K562 (cell line): Measurements from ENCODE around the gene NEU1. TPM values are rescaled to one million over a fixed set of nuclear protein-coding genes. Genes with fewer than 3 reads are reported as not detected.

Source experiments
- ATF1 ChIP-seq, 2 experiments: fragments of 450-650 bp in 1 of 2; IDR thresholded peaks; 2 replicates each; pipeline ENCODE4 v1.6.1; 2016; ENCODE audit warnings: missing compliant biosample characterization in 1 of 2, missing genetic modification characterization in 1 of 2
- BRCA1 ChIP-seq, 2 experiments: fragments of 450-650 bp in 1 of 2; sonication (generic) in 1 of 2; formaldehyde crosslinking in 1 of 2; IDR thresholded peaks; 2 replicates each; pipeline versions ENCODE4 v1.5.0 to v1.6.1; 2017 to 2020; ENCODE audit warnings: mild to moderate bottlenecking in 1 of 2, missing genetic modification reagents in 1 of 2
- ELF1 ChIP-seq: fragments of 200-800 bp; sonication (Bioruptor generic); IDR thresholded peaks from 2 replicates; pipeline ENCODE4 v1.6.1; 2016; ENCODE audit warnings: missing genetic modification characterization, missing compliant biosample characterization
- ESRRB ChIP-seq: fragments of 250-450 bp; sonication (Bioruptor Pico); IDR thresholded peaks from 2 replicates; pipeline ENCODE4 v1.5.0; 2020; ENCODE audit warnings: mild to moderate bottlenecking, moderate library complexity, borderline replicate concordance
- NR2C1 ChIP-seq, 2 experiments: fragments of 450-650 bp; IDR thresholded peaks; 2 replicates each; pipeline ENCODE4 v1.6.1; 2017; ENCODE audit warnings: mild to moderate bottlenecking in 2 of 2, antibody characterized with exemption in 1 of 2, inconsistent platforms in 1 of 2, missing compliant biosample characterization in 1 of 2, missing genetic modification characterization in 1 of 2
- SRSF7 ChIP-seq: fragments of 200-400 bp; formaldehyde crosslinking; optimal IDR thresholded peaks from 2 replicates; pipeline ENCODE3; 2017; ENCODE audit warnings: mild to moderate bottlenecking, low read depth, low read length
- STAT5A ChIP-seq: IDR thresholded peaks from 2 replicates; pipeline ENCODE4 v1.6.1; 2012; ENCODE audit warnings: low read length, inconsistent platforms, borderline replicate concordance
- XRCC4 ChIP-seq: IDR thresholded peaks from one replicate; pipeline ENCODE4 v1.6.1; 2011; ENCODE audit not compliant: insufficient read depth, insufficient read length; ENCODE audit errors: extremely low read depth
- ZNF282 ChIP-seq: sonication (generic); formaldehyde crosslinking; IDR thresholded peaks from 2 replicates; pipeline ENCODE4 v1.8.1; 2023; ENCODE audit warnings: missing genetic modification reagents
- ZNF507 ChIP-seq: conservative IDR thresholded peaks from 2 replicates; pipeline ENCODE4 v1.6.1; 2017; ENCODE audit warnings: missing genetic modification characterization, missing compliant biosample characterization
- polyA plus RNA-seq, 8 experiments: library from polyadenylated mRNA; depleted of rRNA in 4 of 8; stranded (reverse) in 5 of 8; unstranded in 3 of 8; fragments of >200 nt; fragmentation: Nextera tagmentation in 2 of 8; fragmentation: Illumina TruSeq in 1 of 8; extraction: Ambion mirVana in 2 of 8; extraction: Trizol in 1 of 8; gene quantifications; 2 replicates each; pipeline versions ENCODE4 v1.2.1 to v1.2.3, GENCODE V29; 2011 to 2014; ENCODE audit warnings: inconsistent platforms in 1 of 8, missing spikeins in 1 of 8
- total RNA-seq, 7 experiments: library from RNA; depleted of rRNA in 6 of 7; stranded (reverse); fragments of >200 nt in 6 of 7; fragmentation: Illumina TruSeq in 2 of 7; extraction: Trizol in 2 of 7; gene quantifications; 2 replicates each; pipeline versions ENCODE4 v1.2.1 to v1.2.3, GENCODE V29; 2011 to 2021; ENCODE audit warnings: low replicate concordance in 1 of 7
- TF ChIP-seq, protein P1 (sequence below): fragments of 250-450 bp; sonication (Bioruptor Pico); IDR thresholded peaks from 2 replicates; pipeline ENCODE4 v1.4.0; 2020; ENCODE audit warnings: mild to moderate bottlenecking, moderate library complexity
- TF ChIP-seq, protein P2 (sequence below): fragments of 450-650 bp; IDR thresholded peaks from 2 replicates; pipeline ENCODE4 v1.6.1; 2017; ENCODE audit warnings: antibody characterized with exemption
- TF ChIP-seq, protein P3 (sequence below), 2 experiments: fragments of 450-650 bp; IDR thresholded peaks; 2 replicates each; pipeline ENCODE4 v1.6.1; 2016; ENCODE audit warnings: mild to moderate bottlenecking in 2 of 2, borderline replicate concordance in 1 of 2, low read depth in 1 of 2, moderate library complexity in 1 of 2

NEU1 gene
- total and polyA plus RNA-seq, 9 of the 15 experiments (the other 6 are each of a cell fraction or from before 2014, with no cell fraction given), result 14.8 to 67.8 (median 51.0) TPM

DNA sequence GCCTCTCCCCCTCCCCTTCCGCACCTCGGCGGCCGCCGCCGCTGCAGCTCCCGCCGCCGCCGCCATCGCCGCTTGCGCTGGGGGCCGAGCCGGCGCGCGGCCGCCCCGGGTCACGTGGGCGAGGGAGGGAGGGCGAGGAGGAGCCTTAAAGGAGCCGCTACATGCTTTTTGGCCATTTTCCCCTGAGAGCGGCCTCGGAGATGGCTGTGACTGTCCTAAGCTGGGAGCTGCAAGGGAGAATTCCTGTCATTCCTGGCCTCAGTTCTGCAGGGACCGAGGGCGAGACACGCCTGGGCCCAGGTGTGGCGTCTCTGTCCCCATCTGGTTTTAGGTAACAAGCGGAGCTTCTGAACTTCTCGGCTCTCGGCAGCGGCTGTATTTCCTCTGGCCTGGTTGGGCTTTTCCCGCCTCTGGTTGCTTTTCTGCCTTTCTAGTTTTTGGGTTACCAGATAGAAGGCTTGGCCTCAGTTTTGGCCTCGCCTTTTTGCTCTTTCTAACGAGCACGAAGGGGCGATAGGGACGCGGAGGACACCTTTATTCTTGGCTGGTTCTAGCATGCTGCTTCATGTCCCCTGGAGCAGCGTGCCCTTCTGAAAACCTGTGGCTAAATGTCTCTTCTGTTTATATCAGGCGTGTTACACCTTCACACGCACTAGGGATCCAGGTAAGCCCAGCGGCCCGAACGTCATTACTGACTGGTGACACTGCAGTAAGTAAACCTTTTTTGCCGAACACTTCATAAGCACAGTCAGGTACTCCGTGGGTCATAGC lies 35.2 kb upstream of the NEU1 start, which contains the start of gene EHMT2 (continued):
- TF ChIP-seq ESRRB (no peak), ATF1 (CRISPR knock-in tag; IDR thresholded peaks at IDR 0.05) (no peak), ATF1 (tag; IDR thresholded peaks at IDR 0.05) (no peak; the same call in 1 of the 2 replicates), XRCC4 (no peak), STAT5A (no peak), SRSF7 (no peak), ELF1 (tag) (no peak), BRCA1 (IDR thresholded peaks at IDR 0.05) (no peak), BRCA1 (CRISPR knock-in tag; IDR thresholded peaks at IDR 0.05) (no peak), ZNF282 (CRISPR knock-in tag) (no peak), ZNF507 (no peak), NR2C1 (IDR thresholded peaks at IDR 0.05) (no peak), NR2C1 (tag; IDR thresholded peaks at IDR 0.05) (no peak)
- TF ChIP-seq, protein P1, sequence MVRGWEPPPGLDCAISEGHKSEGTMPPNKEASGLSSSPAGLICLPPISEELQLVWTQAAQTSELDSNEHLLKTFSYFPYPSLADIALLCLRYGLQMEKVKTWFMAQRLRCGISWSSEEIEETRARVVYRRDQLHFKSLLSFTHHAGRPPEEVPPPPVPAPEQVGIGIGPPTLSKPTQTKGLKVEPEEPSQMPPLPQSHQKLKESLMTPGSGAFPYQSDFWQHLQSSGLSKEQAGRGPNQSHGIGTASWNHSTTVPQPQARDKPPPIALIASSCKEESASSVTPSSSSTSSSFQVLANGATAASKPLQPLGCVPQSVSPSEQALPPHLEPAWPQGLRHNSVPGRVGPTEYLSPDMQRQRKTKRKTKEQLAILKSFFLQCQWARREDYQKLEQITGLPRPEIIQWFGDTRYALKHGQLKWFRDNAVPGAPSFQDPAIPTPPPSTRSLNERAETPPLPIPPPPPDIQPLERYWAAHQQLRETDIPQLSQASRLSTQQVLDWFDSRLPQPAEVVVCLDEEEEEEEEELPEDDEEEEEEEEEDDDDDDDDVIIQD (CRISPR knock-in tag), result no peak
- TF ChIP-seq, protein P2, sequence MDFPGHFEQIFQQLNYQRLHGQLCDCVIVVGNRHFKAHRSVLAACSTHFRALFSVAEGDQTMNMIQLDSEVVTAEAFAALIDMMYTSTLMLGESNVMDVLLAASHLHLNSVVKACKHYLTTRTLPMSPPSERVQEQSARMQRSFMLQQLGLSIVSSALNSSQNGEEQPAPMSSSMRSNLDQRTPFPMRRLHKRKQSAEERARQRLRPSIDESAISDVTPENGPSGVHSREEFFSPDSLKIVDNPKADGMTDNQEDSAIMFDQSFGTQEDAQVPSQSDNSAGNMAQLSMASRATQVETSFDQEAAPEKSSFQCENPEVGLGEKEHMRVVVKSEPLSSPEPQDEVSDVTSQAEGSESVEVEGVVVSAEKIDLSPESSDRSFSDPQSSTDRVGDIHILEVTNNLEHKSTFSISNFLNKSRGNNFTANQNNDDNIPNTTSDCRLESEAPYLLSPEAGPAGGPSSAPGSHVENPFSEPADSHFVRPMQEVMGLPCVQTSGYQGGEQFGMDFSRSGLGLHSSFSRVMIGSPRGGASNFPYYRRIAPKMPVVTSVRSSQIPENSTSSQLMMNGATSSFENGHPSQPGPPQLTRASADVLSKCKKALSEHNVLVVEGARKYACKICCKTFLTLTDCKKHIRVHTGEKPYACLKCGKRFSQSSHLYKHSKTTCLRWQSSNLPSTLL, result no peak
- TF ChIP-seq, protein P3, sequence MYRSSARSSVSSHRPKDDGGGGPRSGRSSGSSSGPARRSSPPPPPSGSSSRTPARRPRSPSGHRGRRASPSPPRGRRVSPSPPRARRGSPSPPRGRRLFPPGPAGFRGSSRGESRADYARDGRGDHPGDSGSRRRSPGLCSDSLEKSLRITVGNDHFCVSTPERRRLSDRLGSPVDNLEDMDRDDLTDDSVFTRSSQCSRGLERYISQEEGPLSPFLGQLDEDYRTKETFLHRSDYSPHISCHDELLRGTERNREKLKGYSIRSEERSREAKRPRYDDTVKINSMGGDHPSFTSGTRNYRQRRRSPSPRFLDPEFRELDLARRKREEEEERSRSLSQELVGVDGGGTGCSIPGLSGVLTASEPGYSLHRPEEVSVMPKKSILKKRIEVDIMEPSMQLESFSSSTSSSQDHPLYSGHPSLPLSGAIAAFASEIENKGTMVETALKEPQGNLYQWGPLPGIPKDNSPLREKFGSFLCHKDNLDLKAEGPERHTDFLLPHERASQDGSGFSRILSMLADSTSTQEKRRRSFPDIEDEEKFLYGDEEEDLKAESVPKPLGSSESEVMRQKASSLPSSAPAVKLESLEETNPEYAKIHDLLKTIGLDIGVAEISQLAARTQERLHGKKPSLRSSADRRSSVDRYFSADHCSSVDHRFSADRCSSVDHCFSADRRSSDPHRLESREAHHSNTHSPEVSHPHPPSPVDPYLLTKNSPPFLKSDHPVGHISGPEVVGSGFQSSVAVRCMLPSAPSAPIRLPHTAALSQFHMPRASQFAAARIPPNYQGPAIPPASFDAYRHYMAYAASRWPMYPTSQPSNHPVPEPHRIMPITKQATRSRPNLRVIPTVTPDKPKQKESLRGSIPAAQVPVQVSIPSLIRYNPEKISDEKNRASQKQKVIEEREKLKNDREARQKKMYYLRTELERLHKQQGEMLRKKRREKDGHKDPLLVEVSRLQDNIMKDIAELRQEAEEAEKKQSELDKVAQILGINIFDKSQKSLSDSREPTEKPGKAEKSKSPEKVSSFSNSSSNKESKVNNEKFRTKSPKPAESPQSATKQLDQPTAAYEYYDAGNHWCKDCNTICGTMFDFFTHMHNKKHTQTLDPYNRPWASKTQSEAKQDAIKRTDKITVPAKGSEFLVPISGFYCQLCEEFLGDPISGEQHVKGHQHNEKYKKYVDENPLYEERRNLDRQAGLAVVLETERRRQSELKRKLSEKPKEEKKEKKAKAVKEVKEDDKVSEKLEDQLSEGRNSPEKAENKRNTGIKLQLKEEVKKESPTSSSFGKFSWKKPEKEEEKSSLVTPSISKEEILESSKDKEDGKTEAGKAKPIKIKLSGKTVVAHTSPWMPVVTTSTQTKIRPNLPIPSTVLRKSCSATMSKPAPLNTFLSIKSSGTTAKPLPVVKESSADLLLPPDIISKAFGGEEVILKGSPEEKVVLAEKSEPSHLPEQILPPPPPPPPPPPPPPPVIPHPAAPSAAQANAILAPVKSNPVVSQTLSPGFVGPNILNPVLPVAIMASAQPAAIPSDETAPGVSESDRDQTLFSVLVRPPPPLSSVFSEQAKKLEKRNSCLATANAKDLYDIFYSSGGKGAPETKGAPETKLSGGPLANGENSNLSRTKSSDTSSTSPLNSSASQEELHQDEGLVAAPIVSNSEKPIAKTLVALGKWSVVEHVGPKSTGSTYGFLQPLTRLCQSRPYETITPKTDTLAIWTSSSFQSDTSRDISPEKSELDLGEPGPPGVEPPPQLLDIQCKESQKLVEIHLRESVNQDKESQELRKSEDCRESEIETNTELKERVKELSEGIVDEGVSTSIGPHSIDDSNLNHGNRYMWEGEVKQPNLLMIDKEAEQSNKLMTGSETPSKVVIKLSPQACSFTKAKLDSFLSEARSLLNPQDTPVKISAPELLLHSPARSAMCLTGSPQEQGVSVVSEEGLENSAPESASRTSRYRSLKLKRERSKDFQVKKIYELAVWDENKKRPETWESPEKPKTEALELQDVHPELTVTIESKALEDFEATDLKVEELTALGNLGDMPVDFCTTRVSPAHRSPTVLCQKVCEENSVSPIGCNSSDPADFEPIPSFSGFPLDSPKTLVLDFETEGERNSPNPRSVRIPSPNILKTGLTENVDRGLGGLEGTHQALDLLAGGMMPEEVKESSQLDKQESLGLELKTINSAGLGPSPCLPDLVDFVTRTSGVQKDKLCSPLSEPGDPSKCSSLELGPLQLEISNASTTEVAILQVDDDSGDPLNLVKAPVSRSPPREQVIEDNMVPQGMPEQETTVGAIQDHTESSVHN (IDR thresholded peaks at IDR 0.05; ENCODE audit: borderline replicate concordance in 1 of 2, low read depth in 1 of 2), result no peak
